Mesothelial cell of epicardium (in vitro differentiated cells): ENCODE results near the gene SLC38A3. TPM values are rescaled to one million over a fixed set of nuclear protein-coding genes. Genes with fewer than 3 reads are reported as not detected.
A peak's percentile ranks its signal among the peaks of the same experiment; 100 is the strongest.

Source experiments
- DNase-seq, 2 experiments: peaks; one replicate each; pipeline ENCODE4 v3.0.0; 2021; ENCODE audit warnings: low spot score in 2 of 2; ENCODE audit not compliant: unreplicated experiment in 2 of 2
- H3K27ac Mint-ChIP-seq: 2 replicates; pipeline ENCODE4 v1.8.0; 2021; ENCODE audit warnings: mixed read lengths
- H3K27me3 Mint-ChIP-seq: 2 replicates; pipeline ENCODE4 v1.8.0; 2021; ENCODE audit warnings: low read depth, mixed read lengths
- H3K36me3 Mint-ChIP-seq: 2 replicates; pipeline ENCODE4 v1.8.0; 2021; ENCODE audit warnings: mixed read lengths
- H3K4me1 Mint-ChIP-seq: 2 replicates; pipeline ENCODE4 v1.8.0; 2021; ENCODE audit warnings: mixed read lengths
- H3K4me3 Mint-ChIP-seq: 2 replicates; pipeline ENCODE4 v1.8.0; 2021; ENCODE audit warnings: mild to moderate bottlenecking, moderate library complexity, mixed read lengths
- H3K9me3 Mint-ChIP-seq: 2 replicates; pipeline ENCODE4 v1.8.0; 2021; ENCODE audit warnings: mixed read lengths
- CTCF ChIP-seq: fragments of 200-600 bp; sonication (generic); IDR thresholded peaks from one replicate; pipeline ENCODE4 v1.5.0; 2021; ENCODE audit warnings: antibody characterized with exemption; ENCODE audit not compliant: unreplicated experiment
- total RNA-seq: library from RNA; stranded (reverse); gene quantifications from 3 replicates; pipeline ENCODE4 v1.2.1, GENCODE V29; 2021

The SLC38A3 gene
- total RNA-seq, 1 donor from 2014 or later: 1.8 TPM

GRCh38 chr3:50235716-50236483 is 30.8 kb downstream of the SLC38A3 start, which contains the start of gene GNAI2:
GNAI2 (plus strand) TSS chr3:50236204; CDS start chr3:50236336, 132 bp downstream.
- H3K36me3 Mint-ChIP-seq: no peaks in the 10 kb centered on the region
- TF ChIP-seq CTCF: no peak
- H3K9me3 Mint-ChIP-seq: no peaks in the 10 kb centered on the region
- peak; percentile 96 to 98 for DNase-seq
- peak within 1 kb of the TSS; percentile 94 for H3K27ac Mint-ChIP-seq
- no peaks in the 10 kb centered on the region for H3K27me3 Mint-ChIP-seq
- H3K4me1 Mint-ChIP-seq: peaks cover 45% of the 10 kb centered on the region
- peak within 1 kb of the TSS; percentile 98 for H3K4me3 Mint-ChIP-seq

GRCh38 chr3:50236484-50237132 is 31.5 kb downstream of the SLC38A3 start:
- peaks cover 51% of the 10 kb centered on the region for H3K4me1 Mint-ChIP-seq

GRCh38 chr3:50237133-50237651 is 32.1 kb downstream of the SLC38A3 start:
- H3K4me1 Mint-ChIP-seq: peaks cover 51% of the 10 kb centered on the region
- no peak for TF ChIP-seq CTCF
- DNase-seq: no peak
- peak overlapping the region; percentile 98 for H3K4me3 Mint-ChIP-seq
- peak overlapping the region; percentile 94 for H3K27ac Mint-ChIP-seq
- H3K36me3 Mint-ChIP-seq: no peaks in the 10 kb centered on the region
- H3K27me3 Mint-ChIP-seq: no peaks in the 10 kb centered on the region
- H3K9me3 Mint-ChIP-seq: no peaks in the 10 kb centered on the region

More at GRCh38 chr3:50236484-50237132, 31.5 kb downstream of the SLC38A3 start:
- H3K27ac Mint-ChIP-seq: peak overlapping the region; percentile 94
- no peaks in the 10 kb centered on the region for H3K36me3 Mint-ChIP-seq
- no peaks in the 10 kb centered on the region for H3K27me3 Mint-ChIP-seq
- no peak for DNase-seq
- H3K9me3 Mint-ChIP-seq: no peaks in the 10 kb centered on the region
- no peak for TF ChIP-seq CTCF
- peak overlapping the region; percentile 98 for H3K4me3 Mint-ChIP-seq

GRCh38 chr3:50237754-50238548 is 32.9 kb downstream of the SLC38A3 start:
- DNase-seq: peak; percentile 59 to 77
- H3K36me3 Mint-ChIP-seq: no peaks in the 10 kb centered on the region
- H3K27ac Mint-ChIP-seq: peak overlapping the region; percentile 94
- peaks cover 52% of the 10 kb centered on the region for H3K4me1 Mint-ChIP-seq
- no peak for TF ChIP-seq CTCF
- H3K27me3 Mint-ChIP-seq: no peaks in the 10 kb centered on the region
- peak overlapping the region; percentile 98 for H3K4me3 Mint-ChIP-seq
- no peaks in the 10 kb centered on the region for H3K9me3 Mint-ChIP-seq

GRCh38 chr3:50238549-50239026 is 33.5 kb downstream of the SLC38A3 start:
- H3K27me3 Mint-ChIP-seq: no peaks in the 10 kb centered on the region
- DNase-seq: no peak
- peak overlapping the region; percentile 94 for H3K27ac Mint-ChIP-seq
- H3K36me3 Mint-ChIP-seq: no peaks in the 10 kb centered on the region
- H3K9me3 Mint-ChIP-seq: no peaks in the 10 kb centered on the region
- peaks cover 46% of the 10 kb centered on the region for H3K4me1 Mint-ChIP-seq
- TF ChIP-seq CTCF: no peak
- peak overlapping the region; percentile 98 for H3K4me3 Mint-ChIP-seq
